ENCODE measurements around the gene AAMP. TPM values are rescaled to one million over a fixed set of nuclear protein-coding genes. Genes with fewer than 3 reads are reported as not detected.
A peak's percentile ranks its signal among the peaks of the same experiment; 100 is the strongest.
"Not testable (repeated sequence)": the region's sequence is repeated elsewhere in the genome, so short reads cannot be mapped to it uniquely, and the experiment has no call there.

The AAMP gene, protein sequence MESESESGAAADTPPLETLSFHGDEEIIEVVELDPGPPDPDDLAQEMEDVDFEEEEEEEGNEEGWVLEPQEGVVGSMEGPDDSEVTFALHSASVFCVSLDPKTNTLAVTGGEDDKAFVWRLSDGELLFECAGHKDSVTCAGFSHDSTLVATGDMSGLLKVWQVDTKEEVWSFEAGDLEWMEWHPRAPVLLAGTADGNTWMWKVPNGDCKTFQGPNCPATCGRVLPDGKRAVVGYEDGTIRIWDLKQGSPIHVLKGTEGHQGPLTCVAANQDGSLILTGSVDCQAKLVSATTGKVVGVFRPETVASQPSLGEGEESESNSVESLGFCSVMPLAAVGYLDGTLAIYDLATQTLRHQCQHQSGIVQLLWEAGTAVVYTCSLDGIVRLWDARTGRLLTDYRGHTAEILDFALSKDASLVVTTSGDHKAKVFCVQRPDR
- total RNA-seq (2021; fragmentation: NEBNext Ultra II Directional; extraction: Animal tissue kit (Norgen Biotek cat#: 25700)) = 10 to 100 TPM; 71.6 to 91.3 (median 80.4) TPM
- long read RNA-seq, transcript AAMP-202 (10 exons, 1,761 nt) = minor isoform, 6 of 248 reads
- long read RNA-seq, transcript AAMP-201 (11 exons, 1,886 nt) = major isoform, 190 of 248 reads
- long read RNA-seq, transcript AAMP-204 (11 exons, 1,804 nt) = minor isoform, 33 of 248 reads
- long read RNA-seq, partial matches to known transcripts = 7 of 248 reads
- long read RNA-seq, other reads (novel, unspliced or antisense) = 11 of 248 reads

DNA sequence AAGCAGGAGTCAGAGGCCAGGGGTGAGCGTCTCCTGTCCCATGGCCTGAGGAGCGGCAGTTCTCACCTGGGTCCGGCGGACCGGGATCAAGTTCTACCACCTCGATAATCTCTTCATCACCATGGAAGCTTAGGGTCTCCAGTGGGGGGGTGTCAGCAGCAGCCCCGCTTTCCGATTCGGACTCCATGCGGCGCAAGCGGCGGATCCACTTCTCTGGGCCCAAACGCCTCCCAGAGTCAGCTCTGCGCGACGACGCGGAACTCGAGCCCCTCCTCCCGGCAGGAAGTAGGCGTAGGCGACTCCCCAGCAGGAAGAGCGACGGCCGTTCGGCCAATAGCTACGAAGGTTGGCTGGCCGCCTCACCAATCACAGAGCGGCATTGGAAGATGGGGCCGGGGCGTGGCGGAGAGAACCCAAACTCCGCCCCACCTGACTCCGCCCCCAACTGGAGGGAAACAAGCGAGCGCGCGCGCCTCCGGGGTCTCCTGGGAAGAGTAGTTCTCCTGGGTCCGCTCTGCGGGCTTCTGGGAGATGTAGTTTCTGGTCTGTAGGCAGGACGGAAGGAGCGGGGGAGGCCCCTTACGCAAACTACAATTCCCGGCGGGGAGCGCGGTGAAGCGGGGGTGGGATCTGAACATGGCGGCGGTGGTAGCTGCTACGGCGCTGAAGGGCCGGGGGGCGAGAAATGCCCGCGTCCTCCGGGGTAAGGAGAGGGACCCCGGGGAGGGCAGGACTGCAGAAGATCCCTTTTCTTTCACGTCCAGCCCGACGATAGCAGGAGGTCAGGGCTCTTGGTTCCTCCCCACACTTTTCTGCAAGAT is at the start of gene AAMP, which contains the start of gene PNKD:
AAMP (minus strand) TSS at position 238 of the 821 bp plus-strand sequence; CDS start at position 187, 51 bp downstream.
PNKD (plus strand) TSS at position 620 of the 821 bp plus-strand sequence; CDS start at position 637, 17 bp downstream.
- TF ChIP-seq, protein P1, sequence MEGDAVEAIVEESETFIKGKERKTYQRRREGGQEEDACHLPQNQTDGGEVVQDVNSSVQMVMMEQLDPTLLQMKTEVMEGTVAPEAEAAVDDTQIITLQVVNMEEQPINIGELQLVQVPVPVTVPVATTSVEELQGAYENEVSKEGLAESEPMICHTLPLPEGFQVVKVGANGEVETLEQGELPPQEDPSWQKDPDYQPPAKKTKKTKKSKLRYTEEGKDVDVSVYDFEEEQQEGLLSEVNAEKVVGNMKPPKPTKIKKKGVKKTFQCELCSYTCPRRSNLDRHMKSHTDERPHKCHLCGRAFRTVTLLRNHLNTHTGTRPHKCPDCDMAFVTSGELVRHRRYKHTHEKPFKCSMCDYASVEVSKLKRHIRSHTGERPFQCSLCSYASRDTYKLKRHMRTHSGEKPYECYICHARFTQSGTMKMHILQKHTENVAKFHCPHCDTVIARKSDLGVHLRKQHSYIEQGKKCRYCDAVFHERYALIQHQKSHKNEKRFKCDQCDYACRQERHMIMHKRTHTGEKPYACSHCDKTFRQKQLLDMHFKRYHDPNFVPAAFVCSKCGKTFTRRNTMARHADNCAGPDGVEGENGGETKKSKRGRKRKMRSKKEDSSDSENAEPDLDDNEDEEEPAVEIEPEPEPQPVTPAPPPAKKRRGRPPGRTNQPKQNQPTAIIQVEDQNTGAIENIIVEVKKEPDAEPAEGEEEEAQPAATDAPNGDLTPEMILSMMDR (IDR thresholded peaks at IDR 0.05) = peak; percentile 53
- H3K4me1 Mint-ChIP-seq (ENCODE audit: low read depth) = peaks cover 35% of the 10 kb centered on the region
- no peaks in the 10 kb centered on the region for H3K9me3 Mint-ChIP-seq
- DNase-seq = peak; percentile 100
- peak within 1 kb of the TSS; percentile 90 for H3K4me3 Mint-ChIP-seq
- peaks cover 13% of the 10 kb centered on the region; the same call in 1 of the 2 replicates for H3K36me3 Mint-ChIP-seq (ENCODE audit: low read depth)
- H3K27me3 Mint-ChIP-seq (ENCODE audit: insufficient read depth) = peaks cover 5% of the 10 kb centered on the region; the same call in 1 of the 2 replicates
- H3K27ac Mint-ChIP-seq = peak within 1 kb of the TSS; percentile 92

GRCh38 chr2:218318241-218318640 is 48.3 kb upstream of the AAMP start:
- no peak overlapping the region for H3K27ac Mint-ChIP-seq
- H3K9me3 Mint-ChIP-seq = no peaks in the 10 kb centered on the region
- H3K36me3 Mint-ChIP-seq (ENCODE audit: low read depth) = no peaks in the 10 kb centered on the region
- no peak overlapping the region for H3K4me3 Mint-ChIP-seq
- peaks cover 4% of the 10 kb centered on the region for H3K27me3 Mint-ChIP-seq (ENCODE audit: insufficient read depth)
- TF ChIP-seq, protein P1 (IDR thresholded peaks at IDR 0.05) = no peak
- H3K4me1 Mint-ChIP-seq (ENCODE audit: low read depth) = peaks cover 24% of the 10 kb centered on the region
- DNase-seq = no peak

GRCh38 chr2:218317835-218318234 is 47.9 kb upstream of the AAMP start:
- no peak overlapping the region for H3K27ac Mint-ChIP-seq
- peaks cover 24% of the 10 kb centered on the region for H3K4me1 Mint-ChIP-seq (ENCODE audit: low read depth)
- H3K27me3 Mint-ChIP-seq (ENCODE audit: insufficient read depth) = peaks cover 4% of the 10 kb centered on the region
- H3K9me3 Mint-ChIP-seq = no peaks in the 10 kb centered on the region
- no peaks in the 10 kb centered on the region for H3K36me3 Mint-ChIP-seq (ENCODE audit: low read depth)
- TF ChIP-seq, protein P1 (IDR thresholded peaks at IDR 0.05) = no peak
- no peak overlapping the region for H3K4me3 Mint-ChIP-seq
- DNase-seq = no peak

DNA sequence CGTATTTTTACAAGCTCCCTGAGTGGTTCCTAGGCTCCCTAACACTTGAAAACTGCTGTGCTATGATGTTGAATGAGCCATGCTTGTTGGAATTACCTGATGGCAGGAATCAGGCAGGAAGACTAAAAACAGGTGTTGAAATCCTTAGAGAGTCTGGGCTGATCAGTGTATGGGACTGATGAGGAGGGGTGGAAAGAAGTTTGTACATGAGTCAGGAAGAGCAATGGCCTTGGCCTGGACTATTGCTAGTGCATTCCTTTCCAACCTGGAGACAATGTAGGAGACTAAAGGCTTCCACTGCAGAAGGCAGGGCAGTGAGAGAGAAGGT is 47.3 kb upstream of the AAMP start:
- DNase-seq = no peak
- Mint-ChIP-seq H3K9me3 (no peaks in the 10 kb centered on the region), H3K27me3 (ENCODE audit: insufficient read depth) (peaks cover 5% of the 10 kb centered on the region), H3K27ac (no peak overlapping the region), H3K36me3 (ENCODE audit: low read depth) (no peaks in the 10 kb centered on the region), H3K4me1 (ENCODE audit: low read depth) (peaks cover 18% of the 10 kb centered on the region), H3K4me3 (no peak overlapping the region)
- TF ChIP-seq, protein P1 (IDR thresholded peaks at IDR 0.05) = no peak

DNA sequence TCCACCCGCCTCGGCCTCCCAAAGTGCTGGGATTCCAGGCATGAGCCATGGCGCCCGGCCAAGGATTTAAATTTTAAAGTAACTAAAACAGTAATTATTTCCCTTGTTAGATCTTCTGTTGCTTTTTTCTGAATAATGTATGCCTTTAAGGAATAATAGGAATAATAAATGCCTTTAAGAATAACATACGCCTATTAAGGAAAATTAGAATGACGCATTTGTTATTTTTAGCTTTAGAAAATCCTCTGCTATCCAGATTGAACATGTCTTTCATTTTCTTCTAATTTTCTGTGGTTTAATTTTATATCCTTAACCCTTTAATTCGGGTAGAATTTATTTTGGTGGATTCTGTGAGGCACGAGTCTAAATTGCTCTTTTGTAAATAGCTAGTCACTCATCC is 45.5 kb upstream of the AAMP start:
- H3K4me1 Mint-ChIP-seq (ENCODE audit: low read depth) = peaks cover 16% of the 10 kb centered on the region; the same call in 1 of the 2 replicates
- TF ChIP-seq, protein P1 (IDR thresholded peaks at IDR 0.05) = no peak
- no peak overlapping the region for H3K4me3 Mint-ChIP-seq
- DNase-seq = no peak
- peaks cover 6% of the 10 kb centered on the region for H3K27me3 Mint-ChIP-seq (ENCODE audit: insufficient read depth)
- no peaks in the 10 kb centered on the region for H3K9me3 Mint-ChIP-seq
- H3K36me3 Mint-ChIP-seq (ENCODE audit: low read depth) = no peaks in the 10 kb centered on the region
- no peak overlapping the region for H3K27ac Mint-ChIP-seq

DNA sequence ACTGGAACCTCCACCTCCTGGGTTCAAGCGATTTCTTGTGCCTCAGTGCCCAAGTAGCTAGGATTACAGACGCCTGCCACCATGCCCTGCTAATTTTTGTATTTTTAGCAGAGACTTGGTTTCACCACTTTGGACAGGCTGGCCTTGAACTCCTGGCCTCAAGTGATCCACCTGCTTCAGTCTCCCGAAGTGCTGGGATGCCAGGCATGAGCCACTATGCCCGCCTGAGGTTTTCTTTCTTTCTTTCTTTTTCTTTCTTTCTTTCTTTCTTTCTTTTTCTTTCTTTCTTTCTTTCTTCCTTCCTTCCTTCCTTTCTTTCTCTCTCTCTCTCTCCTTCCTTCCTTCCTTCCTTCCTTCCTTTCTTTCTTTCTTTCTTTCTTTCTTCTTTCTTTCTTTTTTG is 44.8 kb upstream of the AAMP start:
- not testable (repeated sequence) for H3K27ac Mint-ChIP-seq; H3K27me3 Mint-ChIP-seq (ENCODE audit: insufficient read depth); DNase-seq; H3K36me3 Mint-ChIP-seq (ENCODE audit: low read depth); H3K4me3 Mint-ChIP-seq; H3K9me3 Mint-ChIP-seq
- peaks cover 16% of the 10 kb centered on the region; the same call in 1 of the 2 replicates for H3K4me1 Mint-ChIP-seq (ENCODE audit: low read depth)

All from HFFc6 (cell line).